Suprapubic skin (tissue), 4 donors: ENCODE data around the gene JMJD1C.

Experiments
- CTCF ChIP-seq, 2 donors: fragments of 200-600 bp in 1 of 2; fragments of 450-650 bp in 1 of 2; sonication (generic) in 1 of 2; IDR thresholded peaks; one replicate each; pipeline ENCODE4 v1.5.1; 2016 to 2019; ENCODE audit warnings: antibody characterized with exemption in 2 of 2, mild to moderate bottlenecking in 1 of 2, moderate library complexity in 1 of 2
- EP300 ChIP-seq: sonication (generic); formaldehyde crosslinking; IDR thresholded peaks from one replicate; pipeline ENCODE4 v1.6.1; 2017; ENCODE audit warnings: antibody characterized with exemption
- POLR2A ChIP-seq, 2 donors: fragments of 450-650 bp; IDR thresholded peaks; one replicate each; pipeline ENCODE4 v1.6.1; 2017; ENCODE audit warnings: antibody characterized with exemption in 2 of 2, mild to moderate bottlenecking in 2 of 2, moderate library complexity in 2 of 2
- POLR2AphosphoS5 ChIP-seq, 3 donors: sonication (generic); formaldehyde crosslinking; IDR thresholded peaks; one replicate each; pipeline ENCODE4 v1.6.1; 2017; ENCODE audit warnings: antibody characterized with exemption in 3 of 3

- no peak for TF ChIP-seq POLR2A (IDR thresholded peaks at IDR 0.05)
- no peak for TF ChIP-seq CTCF (IDR thresholded peaks at IDR 0.05)
- TF ChIP-seq POLR2AphosphoS5 (IDR thresholded peaks at IDR 0.05), result no peak
- no peak for TF ChIP-seq EP300
Measured at GRCh38 chr10:63200431-63200830, 265.3 kb downstream of the JMJD1C start.
